Muscle layer of colon (tissue), 2 donors: ENCODE data around the gene WWC1.

Source experiments
- H3K27ac ChIP-seq: one replicate; pipeline ENCODE4 v1.7.0; 2013; ENCODE audit warnings: low read depth, mild to moderate bottlenecking, low read length, moderate library complexity
- H3K27me3 ChIP-seq, 2 donors: one replicate each; pipeline ENCODE4 v1.7.0; 2013; ENCODE audit warnings: low read length in 2 of 2, mild to moderate bottlenecking in 2 of 2; ENCODE audit not compliant: insufficient read depth in 2 of 2, control insufficient read depth in 1 of 2
- H3K36me3 ChIP-seq: one replicate; pipeline ENCODE4 v1.7.0; 2013; ENCODE audit warnings: mild to moderate bottlenecking, low read length; ENCODE audit not compliant: insufficient read depth
- H3K4me1 ChIP-seq: one replicate; pipeline ENCODE4 v1.7.0; 2013; ENCODE audit warnings: mild to moderate bottlenecking, low read length; ENCODE audit not compliant: insufficient read depth
- H3K4me3 ChIP-seq, 2 donors: one replicate each; pipeline ENCODE4 v1.7.0; 2013; ENCODE audit warnings: low read length in 2 of 2, low read depth in 1 of 2, mild to moderate bottlenecking in 1 of 2, moderate library complexity in 1 of 2
- H3K9ac ChIP-seq: one replicate; pipeline ENCODE4 v1.7.0; 2013; ENCODE audit warnings: low read length
- H3K9me3 ChIP-seq: one replicate; pipeline ENCODE4 v1.7.0; 2013; ENCODE audit warnings: mild to moderate bottlenecking, low read length
- donor health status: abdominal sarcoma.
- donor health status: Adenocarcinoma of cecum.

Gene WWC1

GRCh38 chr5:168438349-168438748 is 146.9 kb downstream of the WWC1 start:
- H3K27ac ChIP-seq: no peak overlapping the region
- H3K4me1 ChIP-seq: no peaks in the 10 kb centered on the region
- no peak overlapping the region for H3K4me3 ChIP-seq
- H3K9me3 ChIP-seq: no peaks in the 10 kb centered on the region
- no peaks in the 10 kb centered on the region for H3K36me3 ChIP-seq
- no peak overlapping the region for H3K9ac ChIP-seq
- H3K27me3 ChIP-seq: no peaks in the 10 kb centered on the region

- H3K9me3 ChIP-seq: no peaks in the 10 kb centered on the region
- H3K36me3 ChIP-seq: no peaks in the 10 kb centered on the region
- no peaks in the 10 kb centered on the region for H3K27me3 ChIP-seq
Measured at GRCh38 chr5:168443533-168443932, 152.1 kb downstream of the WWC1 start.

GRCh38 chr5:168443950-168444700 is 152.7 kb downstream of the WWC1 start:
- H3K27me3 ChIP-seq: no peaks in the 10 kb centered on the region
- H3K9ac ChIP-seq: no peak overlapping the region
- no peak overlapping the region for H3K4me3 ChIP-seq
- no peaks in the 10 kb centered on the region for H3K4me1 ChIP-seq
- no peaks in the 10 kb centered on the region for H3K9me3 ChIP-seq
- H3K27ac ChIP-seq: no peak overlapping the region
- H3K36me3 ChIP-seq: no peaks in the 10 kb centered on the region

More at GRCh38 chr5:168443533-168443932, 152.1 kb downstream of the WWC1 start:
- Histone ChIP-seq H3K4me3 (no peak overlapping the region), H3K9ac (no peak overlapping the region), H3K4me1 (no peaks in the 10 kb centered on the region), H3K27ac (no peak overlapping the region)

GRCh38 chr5:168446983-168447619 is 155.7 kb downstream of the WWC1 start:
- Histone ChIP-seq H3K36me3 (no peaks in the 10 kb centered on the region), H3K4me3 (no peak overlapping the region), H3K27me3 (no peaks in the 10 kb centered on the region), H3K9ac (no peak overlapping the region), H3K4me1 (no peaks in the 10 kb centered on the region), H3K27ac (no peak overlapping the region), H3K9me3 (no peaks in the 10 kb centered on the region)

- no peaks in the 10 kb centered on the region for H3K4me1 ChIP-seq
- no peaks in the 10 kb centered on the region for H3K36me3 ChIP-seq
- H3K27ac ChIP-seq: no peak overlapping the region
- no peak overlapping the region for H3K4me3 ChIP-seq
- no peaks in the 10 kb centered on the region for H3K9me3 ChIP-seq
- no peaks in the 10 kb centered on the region for H3K27me3 ChIP-seq
- H3K9ac ChIP-seq: no peak overlapping the region
Measured at GRCh38 chr5:168447808-168448207, 156.4 kb downstream of the WWC1 start.

GRCh38 chr5:168449166-168449565 is 157.7 kb downstream of the WWC1 start:
- no peak overlapping the region for H3K27ac ChIP-seq
- no peak overlapping the region for H3K4me3 ChIP-seq
- H3K27me3 ChIP-seq: no peaks in the 10 kb centered on the region
- H3K9me3 ChIP-seq: no peaks in the 10 kb centered on the region
- no peaks in the 10 kb centered on the region for H3K36me3 ChIP-seq
- H3K4me1 ChIP-seq: no peaks in the 10 kb centered on the region
- H3K9ac ChIP-seq: no peak overlapping the region

- Histone ChIP-seq H3K27ac (no peak overlapping the region), H3K4me1 (no peaks in the 10 kb centered on the region), H3K9me3 (no peaks in the 10 kb centered on the region), H3K9ac (no peak overlapping the region), H3K36me3 (no peaks in the 10 kb centered on the region), H3K27me3 (no peaks in the 10 kb centered on the region), H3K4me3 (no peak overlapping the region)
Measured at GRCh38 chr5:168451565-168451964, 160.1 kb downstream of the WWC1 start.

GRCh38 chr5:168455201-168455600 is 163.8 kb downstream of the WWC1 start:
- Histone ChIP-seq H3K9me3 (no peaks in the 10 kb centered on the region), H3K4me1 (no peaks in the 10 kb centered on the region), H3K9ac (no peak overlapping the region), H3K27me3 (no peaks in the 10 kb centered on the region), H3K4me3 (no peak overlapping the region), H3K27ac (no peak overlapping the region), H3K36me3 (no peaks in the 10 kb centered on the region)

- Histone ChIP-seq H3K4me3 (no peak overlapping the region), H3K4me1 (no peaks in the 10 kb centered on the region), H3K36me3 (no peaks in the 10 kb centered on the region)
Measured at GRCh38 chr5:168457542-168457941, 166.1 kb downstream of the WWC1 start.

GRCh38 chr5:168460606-168461005 is 169.2 kb downstream of the WWC1 start:
- no peak overlapping the region for H3K27ac ChIP-seq

More at GRCh38 chr5:168457542-168457941, 166.1 kb downstream of the WWC1 start:
- Histone ChIP-seq H3K9me3 (no peaks in the 10 kb centered on the region), H3K27ac (no peak overlapping the region), H3K9ac (no peak overlapping the region), H3K27me3 (no peaks in the 10 kb centered on the region)

GRCh38 chr5:168463081-168463480 is 171.6 kb downstream of the WWC1 start:
- no peak overlapping the region for H3K4me3 ChIP-seq
- no peaks in the 10 kb centered on the region for H3K36me3 ChIP-seq
- no peak overlapping the region for H3K27ac ChIP-seq
- no peaks in the 10 kb centered on the region for H3K9me3 ChIP-seq
- H3K9ac ChIP-seq: no peak overlapping the region
- no peaks in the 10 kb centered on the region for H3K27me3 ChIP-seq
- no peaks in the 10 kb centered on the region for H3K4me1 ChIP-seq

More at GRCh38 chr5:168460606-168461005, 169.2 kb downstream of the WWC1 start:
- Histone ChIP-seq H3K9me3 (no peaks in the 10 kb centered on the region), H3K27me3 (no peaks in the 10 kb centered on the region), H3K9ac (no peak overlapping the region), H3K4me1 (no peaks in the 10 kb centered on the region), H3K4me3 (no peak overlapping the region), H3K36me3 (no peaks in the 10 kb centered on the region)

GRCh38 chr5:168464214-168464613 is 172.8 kb downstream of the WWC1 start:
- H3K4me3 ChIP-seq: no peak overlapping the region
- no peaks in the 10 kb centered on the region for H3K9me3 ChIP-seq
- H3K27ac ChIP-seq: no peak overlapping the region
- H3K27me3 ChIP-seq: no peaks in the 10 kb centered on the region
- H3K9ac ChIP-seq: no peak overlapping the region
- no peaks in the 10 kb centered on the region for H3K36me3 ChIP-seq
- H3K4me1 ChIP-seq: no peaks in the 10 kb centered on the region
